GM23338 (cell line): Measurements from ENCODE around the gene SLC24A4. TPM values are rescaled to one million over a fixed set of nuclear protein-coding genes. Genes with fewer than 3 reads are reported as not detected.

Experiments
- ATAC-seq: fragments of 200-7000 bp; cut with Tn5 transposase; 3 replicates; pipeline ENCODE4 v1.9.1; 2020
- DNase-seq: peaks from one replicate; pipeline ENCODE4 v3.0.0-alpha.2; 2015; ENCODE audit warnings: low spot score
- H2AFZ ChIP-seq: fragments of 200-600 bp; sonication (generic); 2 replicates; pipeline ENCODE4 v1.8.0; 2016; ENCODE audit warnings: antibody characterized with exemption, mild to moderate bottlenecking, moderate library complexity
- H3F3A ChIP-seq: fragments of 200-600 bp; sonication (generic); replicated peaks from 2 replicates; pipeline ENCODE4 v1.8.0; 2017; ENCODE audit warnings: antibody characterized with exemption, mixed run types, low read depth
- H3K27ac ChIP-seq: fragments of 200-600 bp; sonication (generic); 2 replicates; pipeline ENCODE4 v1.6.1; 2016; ENCODE audit warnings: low read depth
- H3K27me3 ChIP-seq: fragments of 200-600 bp; sonication (generic); 2 replicates; pipeline ENCODE4 v1.8.0; 2016; ENCODE audit warnings: mild to moderate bottlenecking, mixed run types, moderate library complexity; ENCODE audit not compliant: insufficient read depth
- H3K36me3 ChIP-seq: fragments of 200-600 bp; sonication (generic); 2 replicates; pipeline ENCODE4 v1.8.0; 2016; ENCODE audit warnings: mild to moderate bottlenecking; ENCODE audit not compliant: insufficient read depth
- H3K4me1 ChIP-seq: fragments of 200-600 bp; sonication (generic); 2 replicates; pipeline ENCODE4 v1.8.0; 2016; ENCODE audit warnings: mild to moderate bottlenecking, moderate library complexity; ENCODE audit not compliant: insufficient read depth
- H3K4me2 ChIP-seq: fragments of 200-600 bp; sonication (generic); 2 replicates; pipeline ENCODE4 v1.7.1; 2017; ENCODE audit warnings: mixed run types
- H3K4me3 ChIP-seq: fragments of 200-600 bp; sonication (generic); 2 replicates; pipeline ENCODE4 v1.6.1; 2016; ENCODE audit warnings: mixed run types
- H3K79me2 ChIP-seq: fragments of 200-600 bp; sonication (generic); replicated peaks from 2 replicates; pipeline ENCODE4 v1.8.0; 2017; ENCODE audit warnings: mild to moderate bottlenecking; ENCODE audit not compliant: insufficient read depth
- H3K9me2 ChIP-seq: fragments of 200-600 bp; sonication (generic); 2 replicates; pipeline ENCODE4 v1.8.0; 2017; ENCODE audit not compliant: insufficient read depth
- H4K20me1 ChIP-seq: fragments of 200-600 bp; sonication (generic); replicated peaks from 2 replicates; pipeline ENCODE4 v1.8.0; 2017; ENCODE audit warnings: mild to moderate bottlenecking; ENCODE audit not compliant: insufficient read depth
- H3K27ac Mint-ChIP-seq: 2 replicates; pipeline ENCODE4 v1.8.0; 2020; ENCODE audit warnings: inconsistent platforms, mild to moderate bottlenecking, moderate library complexity, mixed read lengths
- H3K27me3 Mint-ChIP-seq: 3 replicates; pipeline ENCODE4 v1.8.0; 2022; ENCODE audit warnings: low read depth, mild to moderate bottlenecking, moderate library complexity, mixed read lengths, inconsistent platforms; ENCODE audit not compliant: insufficient read depth, poor library complexity
- H3K36me3 Mint-ChIP-seq: 3 replicates; pipeline ENCODE4 v1.8.0; 2021; ENCODE audit warnings: low read depth, mild to moderate bottlenecking, inconsistent platforms, moderate library complexity, mixed read lengths
- H3K4me1 Mint-ChIP-seq: 3 replicates; pipeline ENCODE4 v1.8.0; 2020; ENCODE audit warnings: mild to moderate bottlenecking, inconsistent platforms, mixed read lengths
- H3K4me3 Mint-ChIP-seq: 3 replicates; pipeline ENCODE4 v1.8.0; 2021; ENCODE audit warnings: moderate library complexity, mild to moderate bottlenecking, inconsistent platforms, mixed read lengths
- H3K9me3 Mint-ChIP-seq: 3 replicates; pipeline ENCODE4 v1.8.0; 2020; ENCODE audit warnings: moderate library complexity, mild to moderate bottlenecking, inconsistent platforms, mixed read lengths
- POLR2AphosphoS5 ChIP-seq: IDR thresholded peaks from 2 replicates; pipeline ENCODE4 v1.6.1; 2016; ENCODE audit warnings: antibody characterized with exemption, low read depth
- STAT1 ChIP-seq: IDR thresholded peaks from one replicate; pipeline ENCODE4 v1.6.1; 2016; ENCODE audit warnings: antibody characterized with exemption; ENCODE audit not compliant: unreplicated experiment
- polyA plus RNA-seq: library from polyadenylated mRNA; unstranded; fragments of >200 nt; fragmentation: Nextera tagmentation; extraction: Ambion mirVana; gene quantifications from 2 replicates; pipeline ENCODE4 v1.2.1, GENCODE V29; 2016
- total RNA-seq: library from RNA; depleted of rRNA; stranded (reverse); fragments of >200 nt; shearing (Covaris generic); gene quantifications from 2 replicates; pipeline ENCODE4 v1.2.3, GENCODE V29; 2014
- TF ChIP-seq, protein P1 (sequence below): fragments of 250-450 bp; sonication (Bioruptor Pico); IDR thresholded peaks from 2 replicates; pipeline ENCODE4 v1.5.0; 2020; ENCODE audit warnings: mild to moderate bottlenecking, moderate library complexity
- TF ChIP-seq, protein P2 (sequence below): IDR thresholded peaks from 2 replicates; pipeline ENCODE4 v1.6.1; 2016; ENCODE audit warnings: antibody characterized with exemption

Gene SLC24A4
- total and polyA plus RNA-seq, 2 experiments from 2014 or later, result 0.06 to 0.38 TPM

- TF ChIP-seq, protein P1, sequence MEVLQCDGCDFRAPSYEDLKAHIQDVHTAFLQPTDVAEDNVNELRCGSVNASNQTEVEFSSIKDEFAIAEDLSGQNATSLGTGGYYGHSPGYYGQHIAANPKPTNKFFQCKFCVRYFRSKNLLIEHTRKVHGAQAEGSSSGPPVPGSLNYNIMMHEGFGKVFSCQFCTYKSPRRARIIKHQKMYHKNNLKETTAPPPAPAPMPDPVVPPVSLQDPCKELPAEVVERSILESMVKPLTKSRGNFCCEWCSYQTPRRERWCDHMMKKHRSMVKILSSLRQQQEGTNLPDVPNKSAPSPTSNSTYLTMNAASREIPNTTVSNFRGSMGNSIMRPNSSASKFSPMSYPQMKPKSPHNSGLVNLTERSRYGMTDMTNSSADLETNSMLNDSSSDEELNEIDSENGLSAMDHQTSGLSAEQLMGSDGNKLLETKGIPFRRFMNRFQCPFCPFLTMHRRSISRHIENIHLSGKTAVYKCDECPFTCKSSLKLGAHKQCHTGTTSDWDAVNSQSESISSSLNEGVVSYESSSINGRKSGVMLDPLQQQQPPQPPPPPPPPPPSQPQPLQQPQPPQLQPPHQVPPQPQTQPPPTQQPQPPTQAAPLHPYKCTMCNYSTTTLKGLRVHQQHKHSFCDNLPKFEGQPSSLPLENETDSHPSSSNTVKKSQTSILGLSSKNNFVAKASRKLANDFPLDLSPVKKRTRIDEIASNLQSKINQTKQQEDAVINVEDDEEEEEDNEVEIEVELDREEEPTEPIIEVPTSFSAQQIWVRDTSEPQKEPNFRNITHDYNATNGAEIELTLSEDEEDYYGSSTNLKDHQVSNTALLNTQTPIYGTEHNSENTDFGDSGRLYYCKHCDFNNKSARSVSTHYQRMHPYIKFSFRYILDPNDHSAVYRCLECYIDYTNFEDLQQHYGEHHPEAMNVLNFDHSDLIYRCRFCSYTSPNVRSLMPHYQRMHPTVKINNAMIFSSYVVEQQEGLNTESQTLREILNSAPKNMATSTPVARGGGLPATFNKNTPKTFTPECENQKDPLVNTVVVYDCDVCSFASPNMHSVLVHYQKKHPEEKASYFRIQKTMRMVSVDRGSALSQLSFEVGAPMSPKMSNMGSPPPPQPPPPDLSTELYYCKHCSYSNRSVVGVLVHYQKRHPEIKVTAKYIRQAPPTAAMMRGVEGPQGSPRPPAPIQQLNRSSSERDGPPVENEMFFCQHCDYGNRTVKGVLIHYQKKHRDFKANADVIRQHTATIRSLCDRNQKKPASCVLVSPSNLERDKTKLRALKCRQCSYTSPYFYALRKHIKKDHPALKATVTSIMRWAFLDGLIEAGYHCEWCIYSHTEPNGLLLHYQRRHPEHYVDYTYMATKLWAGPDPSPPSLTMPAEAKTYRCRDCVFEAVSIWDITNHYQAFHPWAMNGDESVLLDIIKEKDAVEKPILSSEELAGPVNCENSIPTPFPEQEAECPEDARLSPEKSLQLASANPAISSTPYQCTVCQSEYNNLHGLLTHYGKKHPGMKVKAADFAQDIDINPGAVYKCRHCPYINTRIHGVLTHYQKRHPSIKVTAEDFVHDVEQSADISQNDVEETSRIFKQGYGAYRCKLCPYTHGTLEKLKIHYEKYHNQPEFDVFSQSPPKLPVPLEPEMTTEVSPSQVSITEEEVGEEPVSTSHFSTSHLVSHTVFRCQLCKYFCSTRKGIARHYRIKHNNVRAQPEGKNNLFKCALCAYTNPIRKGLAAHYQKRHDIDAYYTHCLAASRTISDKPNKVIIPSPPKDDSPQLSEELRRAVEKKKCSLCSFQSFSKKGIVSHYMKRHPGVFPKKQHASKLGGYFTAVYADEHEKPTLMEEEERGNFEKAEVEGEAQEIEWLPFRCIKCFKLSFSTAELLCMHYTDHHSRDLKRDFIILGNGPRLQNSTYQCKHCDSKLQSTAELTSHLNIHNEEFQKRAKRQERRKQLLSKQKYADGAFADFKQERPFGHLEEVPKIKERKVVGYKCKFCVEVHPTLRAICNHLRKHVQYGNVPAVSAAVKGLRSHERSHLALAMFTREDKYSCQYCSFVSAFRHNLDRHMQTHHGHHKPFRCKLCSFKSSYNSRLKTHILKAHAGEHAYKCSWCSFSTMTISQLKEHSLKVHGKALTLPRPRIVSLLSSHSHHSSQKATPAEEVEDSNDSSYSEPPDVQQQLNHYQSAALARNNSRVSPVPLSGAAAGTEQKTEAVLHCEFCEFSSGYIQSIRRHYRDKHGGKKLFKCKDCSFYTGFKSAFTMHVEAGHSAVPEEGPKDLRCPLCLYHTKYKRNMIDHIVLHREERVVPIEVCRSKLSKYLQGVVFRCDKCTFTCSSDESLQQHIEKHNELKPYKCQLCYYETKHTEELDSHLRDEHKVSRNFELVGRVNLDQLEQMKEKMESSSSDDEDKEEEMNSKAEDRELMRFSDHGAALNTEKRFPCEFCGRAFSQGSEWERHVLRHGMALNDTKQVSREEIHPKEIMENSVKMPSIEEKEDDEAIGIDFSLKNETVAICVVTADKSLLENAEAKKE (CRISPR knock-in tag), result no peak
- TF ChIP-seq POLR2AphosphoS5 (no peak), STAT1 (no peak)
- TF ChIP-seq, protein P2, sequence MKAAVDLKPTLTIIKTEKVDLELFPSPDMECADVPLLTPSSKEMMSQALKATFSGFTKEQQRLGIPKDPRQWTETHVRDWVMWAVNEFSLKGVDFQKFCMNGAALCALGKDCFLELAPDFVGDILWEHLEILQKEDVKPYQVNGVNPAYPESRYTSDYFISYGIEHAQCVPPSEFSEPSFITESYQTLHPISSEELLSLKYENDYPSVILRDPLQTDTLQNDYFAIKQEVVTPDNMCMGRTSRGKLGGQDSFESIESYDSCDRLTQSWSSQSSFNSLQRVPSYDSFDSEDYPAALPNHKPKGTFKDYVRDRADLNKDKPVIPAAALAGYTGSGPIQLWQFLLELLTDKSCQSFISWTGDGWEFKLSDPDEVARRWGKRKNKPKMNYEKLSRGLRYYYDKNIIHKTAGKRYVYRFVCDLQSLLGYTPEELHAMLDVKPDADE, result no peak
Observed at GRCh38 chr14:92544051-92544720, 221.2 kb downstream of the SLC24A4 start (continued).

GRCh38 chr14:92546347-92547053 is 223.5 kb downstream of the SLC24A4 start:
- peaks cover 8% of the 10 kb centered on the region for H3K27me3 Mint-ChIP-seq
- Histone ChIP-seq H3K4me2 (no peak overlapping the region), H3K4me1 (no peaks in the 10 kb centered on the region), H3K79me2 (no peaks in the 10 kb centered on the region), H4K20me1 (no peaks in the 10 kb centered on the region), H3K36me3 (no peaks in the 10 kb centered on the region), H3K9me2 (no peaks in the 10 kb centered on the region), H3K27me3 (no peaks in the 10 kb centered on the region), H2AFZ (no peak overlapping the region), H3K27ac (no peak overlapping the region), H3K4me3 (no peak overlapping the region), H3F3A (no peaks in the 10 kb centered on the region)
- H3K36me3 Mint-ChIP-seq, result no peaks in the 10 kb centered on the region
- no peak overlapping the region for H3K27ac Mint-ChIP-seq
- DNase-seq (no peak), ATAC-seq (no peak)
- no peak overlapping the region for H3K4me3 Mint-ChIP-seq
- H3K4me1 Mint-ChIP-seq, result no peaks in the 10 kb centered on the region; the same call in 2 of the 3 replicates
- H3K9me3 Mint-ChIP-seq, result no peaks in the 10 kb centered on the region
- TF ChIP-seq, protein P1 (CRISPR knock-in tag), result no peak
